ENCODE data around the gene MAF.

MAF gene

DNA sequence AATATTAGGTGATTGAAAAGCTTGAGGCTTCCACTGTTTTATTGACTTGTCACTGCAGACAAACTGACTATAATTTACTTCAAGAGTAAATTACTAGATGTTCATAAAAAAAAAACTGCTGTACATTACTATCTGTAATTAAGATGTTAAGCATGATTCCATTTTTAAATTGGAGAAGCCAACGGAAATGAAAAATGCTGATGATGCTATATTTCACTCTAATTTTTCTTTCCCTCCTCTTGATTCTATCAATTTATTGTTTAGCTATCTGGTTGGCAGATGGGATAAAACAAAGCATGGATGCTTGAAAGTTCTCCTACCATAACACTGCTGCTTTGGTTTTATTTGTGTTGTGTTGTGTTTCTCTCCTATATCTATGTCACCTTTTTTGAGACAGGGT lies 41.0 kb downstream of the MAF start:
- TF ChIP-seq, protein P1, sequence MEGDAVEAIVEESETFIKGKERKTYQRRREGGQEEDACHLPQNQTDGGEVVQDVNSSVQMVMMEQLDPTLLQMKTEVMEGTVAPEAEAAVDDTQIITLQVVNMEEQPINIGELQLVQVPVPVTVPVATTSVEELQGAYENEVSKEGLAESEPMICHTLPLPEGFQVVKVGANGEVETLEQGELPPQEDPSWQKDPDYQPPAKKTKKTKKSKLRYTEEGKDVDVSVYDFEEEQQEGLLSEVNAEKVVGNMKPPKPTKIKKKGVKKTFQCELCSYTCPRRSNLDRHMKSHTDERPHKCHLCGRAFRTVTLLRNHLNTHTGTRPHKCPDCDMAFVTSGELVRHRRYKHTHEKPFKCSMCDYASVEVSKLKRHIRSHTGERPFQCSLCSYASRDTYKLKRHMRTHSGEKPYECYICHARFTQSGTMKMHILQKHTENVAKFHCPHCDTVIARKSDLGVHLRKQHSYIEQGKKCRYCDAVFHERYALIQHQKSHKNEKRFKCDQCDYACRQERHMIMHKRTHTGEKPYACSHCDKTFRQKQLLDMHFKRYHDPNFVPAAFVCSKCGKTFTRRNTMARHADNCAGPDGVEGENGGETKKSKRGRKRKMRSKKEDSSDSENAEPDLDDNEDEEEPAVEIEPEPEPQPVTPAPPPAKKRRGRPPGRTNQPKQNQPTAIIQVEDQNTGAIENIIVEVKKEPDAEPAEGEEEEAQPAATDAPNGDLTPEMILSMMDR (IDR thresholded peaks at IDR 0.05; ENCODE audit: borderline replicate concordance, insufficient read depth, low read depth, low read length) = no peak
- H3K4me3 ChIP-seq (ENCODE audit: low read depth, low read length) = no peak overlapping the region

DNA sequence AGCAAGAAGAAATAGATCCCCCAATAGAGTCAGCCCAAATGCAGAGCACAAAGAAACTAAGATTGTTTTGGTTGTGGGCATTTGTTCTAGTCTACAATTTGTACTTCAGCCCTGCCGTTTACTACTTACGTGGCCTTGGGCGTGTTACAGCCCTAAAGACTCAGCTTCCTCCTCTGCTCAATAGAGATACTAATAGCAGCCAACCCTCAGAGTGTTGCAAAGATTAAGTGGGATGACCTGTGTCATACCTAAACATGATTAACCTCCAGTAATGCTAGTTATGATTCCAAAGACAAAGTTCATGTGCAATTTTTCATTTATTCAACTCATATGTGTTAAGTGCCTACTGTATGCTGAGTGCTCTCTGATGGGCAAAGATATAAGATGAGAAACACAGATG lies 43.1 kb downstream of the MAF start:
- H3K4me3 ChIP-seq (ENCODE audit: low read depth, low read length) = no peak overlapping the region
- TF ChIP-seq, protein P1 (IDR thresholded peaks at IDR 0.05; ENCODE audit: borderline replicate concordance, insufficient read depth, low read depth, low read length) = no peak

DNA sequence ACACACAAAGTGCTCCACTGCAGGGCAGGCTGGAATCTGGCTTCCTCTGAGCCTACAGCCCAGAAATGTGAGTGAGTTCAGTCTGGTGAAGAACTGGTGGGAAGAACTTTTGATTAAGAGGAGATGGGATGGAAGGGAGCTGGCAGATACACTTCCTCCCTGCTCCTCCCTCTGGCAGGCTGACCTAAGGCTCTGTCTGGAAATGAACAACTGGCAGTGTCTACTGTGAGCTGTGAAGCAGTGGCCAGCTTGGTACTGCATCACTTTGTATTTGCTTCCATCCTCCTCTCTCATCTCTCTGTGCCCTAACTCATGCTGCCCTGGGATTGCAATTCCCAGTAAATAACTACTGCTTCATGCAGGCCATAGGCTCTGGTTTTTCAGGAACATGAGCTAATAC lies 45.6 kb downstream of the MAF start:
- TF ChIP-seq, protein P1 (IDR thresholded peaks at IDR 0.05; ENCODE audit: borderline replicate concordance, insufficient read depth, low read depth, low read length) = no peak
- no peak overlapping the region for H3K4me3 ChIP-seq (ENCODE audit: low read depth, low read length)

DNA sequence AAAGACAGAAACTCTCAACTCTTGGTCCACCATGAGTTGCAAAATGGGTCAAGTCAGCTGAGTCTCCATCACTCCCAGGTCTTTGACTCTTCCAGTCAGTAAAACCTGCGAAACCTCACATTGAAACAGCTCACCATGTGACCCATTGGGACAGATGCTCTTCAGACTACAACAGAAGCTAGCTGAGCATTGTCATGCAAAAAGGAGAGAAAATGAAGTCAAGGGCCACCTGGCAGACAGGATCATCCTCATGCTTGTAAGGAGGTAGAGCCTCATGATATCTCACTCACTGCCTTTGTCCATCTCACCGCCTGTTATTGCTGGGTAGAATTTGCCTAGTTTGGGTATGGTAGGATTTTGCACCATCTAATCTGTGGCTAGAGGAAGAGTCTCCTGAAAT lies 50.2 kb downstream of the MAF start:
- no peak overlapping the region for H3K4me3 ChIP-seq (ENCODE audit: low read depth, low read length)
- TF ChIP-seq, protein P1 (IDR thresholded peaks at IDR 0.05; ENCODE audit: borderline replicate concordance, insufficient read depth, low read depth, low read length) = no peak

DNA sequence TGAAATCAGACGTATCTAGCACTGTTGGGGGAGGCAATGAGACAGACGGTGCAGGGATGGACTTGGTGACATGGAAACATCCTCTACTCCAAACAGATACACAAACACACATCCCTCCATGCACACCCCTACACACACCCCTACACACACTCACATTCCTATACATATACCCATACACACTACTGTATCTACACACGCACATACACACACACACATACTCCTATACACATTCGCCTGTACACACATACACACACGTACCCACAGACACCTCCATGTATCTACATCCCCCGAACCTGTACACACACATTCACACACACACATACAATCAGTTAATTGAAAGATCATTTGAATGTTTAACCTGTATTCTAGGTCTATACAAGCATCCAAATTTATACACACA lies 53.5 kb downstream of the MAF start:
- TF ChIP-seq, protein P1 (IDR thresholded peaks at IDR 0.05; ENCODE audit: borderline replicate concordance, insufficient read depth, low read depth, low read length) = no peak
- H3K4me3 ChIP-seq (ENCODE audit: low read depth, low read length) = no peak overlapping the region
